H9 (cell line): Measurements from ENCODE around the gene DMWD. TPM values are rescaled to one million over a fixed set of nuclear protein-coding genes. Genes with fewer than 3 reads are reported as not detected.

ENCODE experiments used
- DNase-seq: peaks from one replicate; pipeline ENCODE4 v3.0.0-alpha.2; 2017
- H2AFZ ChIP-seq: one replicate; pipeline ENCODE4 v1.6.1; 2013; ENCODE audit warnings: mild to moderate bottlenecking, low read length, control low read depth, moderate library complexity
- H2AK5ac ChIP-seq: 2 replicates; pipeline ENCODE4 v1.6.1; 2013; ENCODE audit warnings: low read length, control low read depth, mixed read lengths; ENCODE audit not compliant: insufficient read length
- H2BK120ac ChIP-seq: one replicate; pipeline ENCODE4 v1.6.1; 2013; ENCODE audit warnings: low read depth, mild to moderate bottlenecking, low read length, control low read depth, inconsistent platforms; ENCODE audit not compliant: poor library complexity, severe bottlenecking
- H2BK12ac ChIP-seq: 2 replicates; pipeline ENCODE4 v1.6.1; 2013; ENCODE audit warnings: low read length, control low read depth, mixed read lengths, low read depth; ENCODE audit not compliant: insufficient read length
- H2BK15ac ChIP-seq: 2 replicates; pipeline ENCODE4 v1.6.1; 2013; ENCODE audit warnings: low read depth, low read length, control low read depth
- H2BK20ac ChIP-seq: one replicate; pipeline ENCODE4 v1.6.1; 2013; ENCODE audit warnings: low read depth, mild to moderate bottlenecking, low read length, control low read depth, inconsistent platforms; ENCODE audit not compliant: poor library complexity, severe bottlenecking
- H2BK5ac ChIP-seq: 2 replicates; pipeline ENCODE4 v1.6.1; 2013; ENCODE audit warnings: low read length, control low read depth, mixed read lengths; ENCODE audit not compliant: insufficient read length
- H3K14ac ChIP-seq: 2 replicates; pipeline ENCODE4 v1.6.1; 2013; ENCODE audit warnings: low read length, control low read depth; ENCODE audit not compliant: insufficient read depth
- H3K18ac ChIP-seq: 2 replicates; pipeline ENCODE4 v1.6.1; 2013; ENCODE audit warnings: low read depth, mild to moderate bottlenecking, mixed read lengths, low read length, control low read depth; ENCODE audit not compliant: insufficient read length
- H3K23ac ChIP-seq: 2 replicates; pipeline ENCODE4 v1.6.1; 2013; ENCODE audit warnings: low read length, control low read depth, mixed read lengths, low read depth; ENCODE audit not compliant: insufficient read length
- H3K23me2 ChIP-seq: 2 replicates; pipeline ENCODE4 v1.6.1; 2013; ENCODE audit warnings: low read depth, mild to moderate bottlenecking, mixed read lengths, low read length, control low read depth; ENCODE audit not compliant: insufficient read length, poor library complexity, severe bottlenecking
- H3K27ac ChIP-seq: 2 replicates; pipeline ENCODE4 v1.5.1; 2013; ENCODE audit warnings: low read length, control low read depth, mixed read lengths, low read depth; ENCODE audit not compliant: insufficient read length
- H3K27me3 ChIP-seq: 2 replicates; pipeline ENCODE4 v1.6.1; 2013; ENCODE audit warnings: low read length, control low read depth, inconsistent platforms; ENCODE audit not compliant: insufficient read depth
- H3K4ac ChIP-seq: 2 replicates; pipeline ENCODE4 v1.6.1; 2013; ENCODE audit warnings: low read depth, mild to moderate bottlenecking, control low read depth, inconsistent platforms, low read length, moderate library complexity
- H3K4me1 ChIP-seq: 2 replicates; pipeline ENCODE4 v1.6.1; 2013; ENCODE audit warnings: low read length, control low read depth, inconsistent platforms; ENCODE audit not compliant: insufficient read depth
- H3K4me2 ChIP-seq: 2 replicates; pipeline ENCODE4 v1.6.1; 2013; ENCODE audit warnings: low read length, control low read depth, mixed read lengths; ENCODE audit not compliant: insufficient read length, insufficient read depth
- H3K56ac ChIP-seq: 2 replicates; pipeline ENCODE4 v1.6.1; 2013; ENCODE audit warnings: low read depth, mild to moderate bottlenecking, mixed read lengths, low read length, control low read depth; ENCODE audit not compliant: insufficient read length
- H3K79me1 ChIP-seq: 2 replicates; pipeline ENCODE4 v1.6.1; 2013; ENCODE audit warnings: low read depth, mild to moderate bottlenecking, moderate library complexity, low read length, control low read depth, inconsistent platforms; ENCODE audit not compliant: insufficient read depth, poor library complexity, severe bottlenecking
- H3K79me2 ChIP-seq: 2 replicates; pipeline ENCODE4 v1.6.1; 2013; ENCODE audit warnings: low read length, control low read depth, inconsistent platforms; ENCODE audit not compliant: insufficient read depth
- H3K9ac ChIP-seq: 2 replicates; pipeline ENCODE4 v1.6.1; 2013; ENCODE audit warnings: low read length, control low read depth, mixed read lengths; ENCODE audit not compliant: insufficient read length; ENCODE audit errors: extremely low read depth
- H3K9me3 ChIP-seq: one replicate; pipeline ENCODE4 v1.6.1; 2013; ENCODE audit warnings: low read depth, low read length, inconsistent platforms; ENCODE audit not compliant: control insufficient read depth
- H3T11ph ChIP-seq: one replicate; pipeline ENCODE4 v1.6.1; 2013; ENCODE audit warnings: mild to moderate bottlenecking, low read length, control low read depth, inconsistent platforms
- H4K20me1 ChIP-seq: one replicate; pipeline ENCODE4 v1.6.1; 2013; ENCODE audit not compliant: control insufficient read depth, insufficient read length, insufficient read depth
- H4K5ac ChIP-seq: 2 replicates; pipeline ENCODE4 v1.6.1; 2013; ENCODE audit warnings: low read depth, mild to moderate bottlenecking, mixed read lengths, low read length, control low read depth; ENCODE audit not compliant: insufficient read length
- H4K8ac ChIP-seq: replicated peaks from 2 replicates; pipeline ENCODE4 v1.6.1; 2013; ENCODE audit warnings: low read length, control low read depth, mixed read lengths, low read depth; ENCODE audit not compliant: insufficient read length
- H4K91ac ChIP-seq: 2 replicates; pipeline ENCODE4 v1.6.1; 2013; ENCODE audit warnings: low read depth, mild to moderate bottlenecking, moderate library complexity, mixed read lengths, low read length, control low read depth; ENCODE audit not compliant: insufficient read length
- H3K27ac Mint-ChIP-seq, 3 experiments: 2 replicates in 2 of 3; 3 replicates in 1 of 3; pipeline ENCODE4 v1.8.0; 2020 to 2021; ENCODE audit warnings: mixed read lengths in 3 of 3, mild to moderate bottlenecking in 1 of 3, moderate library complexity in 1 of 3
- H3K27me3 Mint-ChIP-seq: 2 replicates; pipeline ENCODE4 v1.8.0; 2021; ENCODE audit warnings: low read depth, mild to moderate bottlenecking, moderate library complexity, mixed read lengths
- H3K36me3 Mint-ChIP-seq, 3 experiments: 2 replicates in 2 of 3; 3 replicates in 1 of 3; pipeline ENCODE4 v1.8.0; 2020 to 2021; ENCODE audit warnings: low read depth in 3 of 3, mixed read lengths in 3 of 3; ENCODE audit not compliant: insufficient read depth in 1 of 3
- H3K4me1 Mint-ChIP-seq, 2 experiments: 2 replicates each; pipeline ENCODE4 v1.8.0; 2020; ENCODE audit warnings: mixed read lengths in 2 of 2
- H3K4me3 Mint-ChIP-seq, 2 experiments: 2 replicates in 1 of 2; 3 replicates in 1 of 2; pipeline ENCODE4 v1.8.0; 2020 to 2021; ENCODE audit warnings: mild to moderate bottlenecking in 2 of 2, mixed read lengths in 2 of 2, moderate library complexity in 1 of 2
- H3K9me3 Mint-ChIP-seq, 2 experiments: 2 replicates in 1 of 2; 3 replicates in 1 of 2; pipeline ENCODE4 v1.8.0; 2020; ENCODE audit warnings: mild to moderate bottlenecking in 2 of 2, mixed read lengths in 2 of 2, moderate library complexity in 1 of 2
- CTCF ChIP-seq: fragments of 200-600 bp; sonication (generic); conservative IDR thresholded peaks from 3 replicates; pipeline ENCODE4 v1.8.0; 2021; ENCODE audit warnings: antibody characterized with exemption, mild to moderate bottlenecking
- WGBS: extraction: QIAGEN DNeasy Blood & Tissue Kit; methylation state at CpG from one replicate; pipeline ENCODE4 v1.1.7; 2013; ENCODE audit warnings: missing lambda C conversion rate, low lambda C conversion rate, mixed read lengths; ENCODE audit not compliant: insufficient read length; ENCODE audit errors: extremely low coverage; 5-methylcytosine and 5-hydroxymethylcytosine counted together
- total RNA-seq: library from RNA; stranded (reverse); gene quantifications from 2 replicates; pipeline ENCODE4 v1.2.1, GENCODE V29; 2021

DMWD gene
- total RNA-seq, 1 experiment from 2014 or later = 75.1 TPM

GRCh38 chr19:45814166-45814780 lies 21.6 kb upstream of the DMWD start:
- Histone ChIP-seq H3K23ac (no peak overlapping the region), H4K8ac (no peak overlapping the region), H3K23me2 (peaks cover 13% of the 10 kb centered on the region), H2AFZ (no peak overlapping the region), H2BK20ac (no peak overlapping the region), H3K4me2 (peak overlapping the region; percentile 12), H3K79me1 (no peaks in the 10 kb centered on the region), H4K5ac (no peak overlapping the region), H2BK120ac (no peak overlapping the region), H2BK12ac (no peak overlapping the region), H4K91ac (no peak overlapping the region), H2BK15ac (no peak overlapping the region), H3K9me3 (no peaks in the 10 kb centered on the region), H3K18ac (no peak overlapping the region), H3K9ac (peak overlapping the region; percentile 63), H2AK5ac (no peak overlapping the region), H3T11ph (no peak overlapping the region), H3K4ac (no peak overlapping the region), H3K27ac (no peak overlapping the region), H3K14ac (peak overlapping the region; percentile 39; the same call in 1 of the 2 replicates), H3K79me2 (no peaks in the 10 kb centered on the region), H3K4me1 (0 out of 2 replicates have a peak, but pooled peaks cover 1% of the 10 kb centered on the region), H3K27me3 (no peaks in the 10 kb centered on the region), H2BK5ac (no peak overlapping the region), H3K56ac (no peak overlapping the region), H4K20me1 (no peaks in the 10 kb centered on the region)
- Mint-ChIP-seq H3K36me3 (peaks cover 1 to 9% (median 7%) of the 10 kb centered on the region in 3 experiments; a peak in 3 of 7 replicates), H3K9me3 (no peaks in the 10 kb centered on the region), H3K27ac (no peak overlapping the region), H3K4me3 (peak overlapping the region; percentile 85 to 95), H3K4me1 (peaks cover 25 to 38% of the 10 kb centered on the region in 2 experiments), H3K27me3 (peaks cover 7% of the 10 kb centered on the region)
- no peak for TF ChIP-seq CTCF
- no CpG with 5 or more reads among the region's 12 CpGs for WGBS
- no peak for DNase-seq
